MCF 10A (cell line): ENCODE data around the gene RAD23A. TPM values are rescaled to one million over a fixed set of nuclear protein-coding genes. Genes with fewer than 3 reads are reported as not detected.

Experiments used
- BruUV-seq: library from RNA; stranded (reverse); fragments of 400-500 nt; replicated peaks from 2 replicates; lab custom pipeline; 2021; lab: Mats Ljungman, UMichigan
- CTCF ChIA-PET: fragments of 300-600 bp; sonication (Branson Sonifier 250); formaldehyde crosslinking; extraction: SDS; loops from one replicate; lab custom pipeline; 2021; ENCODE audit warnings: antibody characterized with exemption, inconsistent platforms; lab: Yijun Ruan, JAX
- POLR2A ChIA-PET: fragments of 300-600, 350-650 bp; sonication (Branson Sonifier 250); formaldehyde crosslinking; extraction: SDS; loops from one replicate; lab custom pipeline; 2020; ENCODE audit warnings: antibody characterized with exemption, inconsistent platforms; lab: Yijun Ruan, JAX
- DNase-seq: peaks from one replicate; pipeline ENCODE4 v3.0.0-alpha.2; 2018; ENCODE audit not compliant: unreplicated experiment
- H3K27ac Mint-ChIP-seq: one replicate; pipeline ENCODE4 v1.8.0; 2022; ENCODE audit warnings: mild to moderate bottlenecking, low read depth, mixed read lengths; ENCODE audit not compliant: unreplicated experiment
- H3K27me3 Mint-ChIP-seq: one replicate; pipeline ENCODE4 v1.8.0; 2022; ENCODE audit warnings: mixed read lengths; ENCODE audit not compliant: insufficient read depth, unreplicated experiment
- H3K36me3 Mint-ChIP-seq: one replicate; pipeline ENCODE4 v1.8.0; 2022; ENCODE audit warnings: mild to moderate bottlenecking, moderate library complexity, mixed read lengths; ENCODE audit not compliant: insufficient read depth, unreplicated experiment
- H3K4me1 Mint-ChIP-seq: one replicate; pipeline ENCODE4 v1.8.0; 2022; ENCODE audit warnings: mixed read lengths; ENCODE audit not compliant: insufficient read depth, unreplicated experiment
- H3K4me3 Mint-ChIP-seq: one replicate; pipeline ENCODE4 v1.8.0; 2022; ENCODE audit warnings: mild to moderate bottlenecking, moderate library complexity, mixed read lengths; ENCODE audit not compliant: unreplicated experiment
- H3K9me3 Mint-ChIP-seq: one replicate; pipeline ENCODE4 v1.8.0; 2022; ENCODE audit warnings: mixed read lengths; ENCODE audit not compliant: unreplicated experiment
- CTCF ChIP-seq: fragments of 200-600 bp; IDR thresholded peaks from one replicate; pipeline ENCODE4 v1.8.0; 2022; ENCODE audit warnings: antibody characterized with exemption, mild to moderate bottlenecking; ENCODE audit not compliant: unreplicated experiment
- intact Hi-C: fragments of 100-400 bp; cut with micrococcal nuclease; formaldehyde crosslinking; loops from 2 replicates; pipeline ENCODE4 v1.14.1; 2022
- total RNA-seq: library from RNA; stranded (reverse); gene quantifications from 2 replicates; pipeline ENCODE4 v1.2.3, GENCODE V29; 2022

The RAD23A gene
- total RNA-seq, 1 experiment from 2014 or later, result 219 TPM

- Mint-ChIP-seq H3K9me3 (no peaks in the 10 kb centered on the region), H3K27ac (peak overlapping the region; percentile 12), H3K27me3 (no peaks in the 10 kb centered on the region), H3K36me3 (no peaks in the 10 kb centered on the region), H3K4me3 (peak overlapping the region; percentile 85), H3K4me1 (peaks cover 6% of the 10 kb centered on the region)
- POLR2A ChIA-PET, result interaction anchor here (0.6 to 1.5 kb wide), 12 partner anchors 9 to 228 kb away, joined by 3 to 14 read pairs (median 4); partner anchors contain the start of genes CALR and GADD45GIP1
- intact Hi-C loops, result no loop called here
- CTCF ChIA-PET, result interaction anchor here (0.5 to 4.7 kb wide), 69 partner anchors 11 to 1879 kb away, joined by 3 to 82 read pairs (median 4); partner anchors contain the start of genes GADD45GIP1, GCDH, IER2 and RAD23A
- no TSS peak for BruUV-seq
- DNase-seq, result no peak
- no peak for TF ChIP-seq CTCF
These were observed 20.1 kb downstream of the RAD23A start for GRCh38 chr19:12965812-12966135.

GRCh38 chr19:12967907-12968306 lies 22.2 kb downstream of the RAD23A start:
- no peaks in the 10 kb centered on the region for H3K36me3 Mint-ChIP-seq
- H3K27ac Mint-ChIP-seq, result no peak overlapping the region
- ChIA-PET CTCF (interaction anchor here (0.6 to 3.4 kb wide), 8 partner anchors 9 to 1167 kb away, joined by 3 to 20 read pairs (median 4); no protein-coding TSS in a partner anchor), POLR2A (interaction anchor here (0.9 to 1.0 kb wide), 2 partner anchors 12 to 82 kb away, joined by 3 to 4 read pairs; no protein-coding TSS in a partner anchor)
- H3K9me3 Mint-ChIP-seq, result no peaks in the 10 kb centered on the region
- DNase-seq, result no peak
- H3K27me3 Mint-ChIP-seq, result no peaks in the 10 kb centered on the region
- TF ChIP-seq CTCF, result no peak
- H3K4me3 Mint-ChIP-seq, result no peak overlapping the region
- BruUV-seq, result no TSS peak
- intact Hi-C loops, result no loop called here
- H3K4me1 Mint-ChIP-seq, result peaks cover 6% of the 10 kb centered on the region

- Mint-ChIP-seq H3K9me3 (no peaks in the 10 kb centered on the region), H3K27ac (no peak within 1 kb of the TSS), H3K36me3 (no peaks in the 10 kb centered on the region), H3K4me1 (peaks cover 6% of the 10 kb centered on the region), H3K4me3 (no peak within 1 kb of the TSS), H3K27me3 (no peaks in the 10 kb centered on the region)
- no peak for DNase-seq
- POLR2A ChIA-PET, result no interaction called here
- no peak for TF ChIP-seq CTCF
- CTCF ChIA-PET, result interaction anchor here (0.7 to 3.4 kb wide), 4 partner anchors 8 to 164 kb away, joined by 3 to 18 read pairs (median 9); no protein-coding TSS in a partner anchor
- intact Hi-C loops, result no loop called here
- BruUV-seq, result no TSS peak
These were observed 23.8 kb downstream of the RAD23A start, which contains the start of gene DAND5 for GRCh38 chr19:12969292-12969988. Gene DAND5 (plus strand): TSS chr19:12969576. CDS start chr19:12969661, 85 bp downstream.

GRCh38 chr19:12970070-12970820 lies 24.6 kb downstream of the RAD23A start:
- TF ChIP-seq CTCF, result no peak
- intact Hi-C loops, result no loop called here
- no peak for DNase-seq
- Mint-ChIP-seq H3K27ac (no peak overlapping the region), H3K4me3 (no peak overlapping the region), H3K9me3 (no peaks in the 10 kb centered on the region), H3K4me1 (peaks cover under 1% of the 10 kb centered on the region), H3K27me3 (no peaks in the 10 kb centered on the region), H3K36me3 (no peaks in the 10 kb centered on the region)
- POLR2A ChIA-PET, result no interaction called here
- BruUV-seq, result no TSS peak
- CTCF ChIA-PET, result interaction anchor here (0.7 to 3.4 kb wide), 3 partner anchors 7 to 165 kb away, joined by 3 to 18 read pairs (median 4); no protein-coding TSS in a partner anchor
